GM18511 (cell line): Measurements from ENCODE around the gene TTC39C.

Source experiments
- ATAC-seq: cut with Tn5 transposase; IDR thresholded peaks from one replicate; pipeline ENCODE4 v1.9.1; 2021; ENCODE audit warnings: mild to moderate bottlenecking, moderate library complexity; ENCODE audit not compliant: unreplicated experiment

The TTC39C gene

GRCh38 chr18:24075767-24076597, 61.4 kb downstream of the TTC39C start:
- peak; percentile 75 for ATAC-seq

- ATAC-seq = no peak
Measured at GRCh38 chr18:24076950-24077349, 62.4 kb downstream of the TTC39C start.

- no peak for ATAC-seq
Measured at GRCh38 chr18:24078391-24078790, 63.8 kb downstream of the TTC39C start.

- no peak for ATAC-seq
Measured at GRCh38 chr18:24080861-24081260, 66.3 kb downstream of the TTC39C start.

GRCh38 chr18:24083550-24083949, 69.0 kb downstream of the TTC39C start:
- no peak for ATAC-seq

GRCh38 chr18:24086082-24086481, 71.5 kb downstream of the TTC39C start:
- no peak for ATAC-seq

- no peak for ATAC-seq
Measured at GRCh38 chr18:24089076-24089475, 74.5 kb downstream of the TTC39C start.

- ATAC-seq = no peak
Measured at GRCh38 chr18:24089515-24090337, 75.2 kb downstream of the TTC39C start.

GRCh38 chr18:24090876-24091275, 76.3 kb downstream of the TTC39C start:
- no peak for ATAC-seq

- no peak for ATAC-seq
Measured at GRCh38 chr18:24094561-24094960, 80.0 kb downstream of the TTC39C start.

- no peak for ATAC-seq
Measured at GRCh38 chr18:24095976-24096375, 81.4 kb downstream of the TTC39C start.

- no peak for ATAC-seq
Measured at GRCh38 chr18:24103320-24104021, 88.9 kb downstream of the TTC39C start.

GRCh38 chr18:24104486-24104885, 89.9 kb downstream of the TTC39C start:
- ATAC-seq = no peak

GRCh38 chr18:24108641-24109040, 94.1 kb downstream of the TTC39C start:
- no peak for ATAC-seq

GRCh38 chr18:24111936-24112335, 97.4 kb downstream of the TTC39C start:
- ATAC-seq = no peak

- no peak for ATAC-seq
Measured at GRCh38 chr18:24112464-24112863, 97.9 kb downstream of the TTC39C start.

GRCh38 chr18:24112874-24113615, 98.5 kb downstream of the TTC39C start:
- ATAC-seq = no peak

- no peak for ATAC-seq
Measured at GRCh38 chr18:24114924-24115549, 100.5 kb downstream of the TTC39C start.

- no peak for ATAC-seq
Measured at GRCh38 chr18:24115628-24116027, 101.1 kb downstream of the TTC39C start.
